B cell (primary cell): ENCODE data around the gene SAP130. TPM values are rescaled to one million over a fixed set of nuclear protein-coding genes. Genes with fewer than 3 reads are reported as not detected.

Experiments
- ATAC-seq: fragments of 200-7000 bp; cut with Tn5 transposase; one replicate; pipeline ENCODE4 v1.10.0; 2021; ENCODE audit warnings: low read depth, mild to moderate bottlenecking, moderate number of reproducible peaks, moderate library complexity
- CTCF ChIA-PET: fragments of 350-600 bp; sonication (Branson Sonifier 250); formaldehyde crosslinking; loops from one replicate; lab custom pipeline; 2021; ENCODE audit warnings: antibody characterized with exemption, inconsistent platforms; lab: Charles Lee
- POLR2A ChIA-PET: fragments of 350-600 bp; sonication (Branson Sonifier 250); formaldehyde crosslinking; loops from one replicate; lab custom pipeline; 2021; ENCODE audit warnings: antibody characterized with exemption; lab: Charles Lee
- DNase-seq: peaks from one replicate; pipeline ENCODE4 v3.0.0; 2013
- H2AFZ ChIP-seq: 2 replicates; pipeline ENCODE4 v1.6.1; 2012; ENCODE audit warnings: mild to moderate bottlenecking, low read depth, low read length; ENCODE audit not compliant: insufficient read depth, poor library complexity, severe bottlenecking
- H3K27ac ChIP-seq, 2 donors: 1 replicate in 1 of 2; 2 replicates in 1 of 2; pipeline ENCODE4 v1.5.1; 2012 to 2013; ENCODE audit warnings: low read length in 2 of 2, mild to moderate bottlenecking in 2 of 2, moderate library complexity in 1 of 2
- H3K27me3 ChIP-seq, 4 experiments: fragments of 200-600 bp in 1 of 4; sonication (generic) in 1 of 4; replicated peaks in 1 of 4; 1 replicate in 2 of 4; 2 replicates in 2 of 4; pipeline versions ENCODE4 v1.6.1 to v1.7.0; 2013 to 2016; ENCODE audit warnings: low read length in 3 of 4, mild to moderate bottlenecking in 2 of 4, mixed read lengths in 1 of 4, moderate library complexity in 1 of 4; ENCODE audit not compliant: insufficient read depth in 4 of 4, control insufficient read depth in 3 of 4; ENCODE audit errors: control extremely low read depth in 1 of 4
- H3K36me3 ChIP-seq, 2 experiments: replicated peaks in 1 of 2; 1 replicate in 1 of 2; 2 replicates in 1 of 2; pipeline versions ENCODE4 v1.6.1 to v1.7.1; 2013; ENCODE audit warnings: low read length in 1 of 2; ENCODE audit not compliant: insufficient read depth in 2 of 2, control insufficient read depth in 1 of 2; ENCODE audit errors: control extremely low read depth in 1 of 2, extremely low read depth in 1 of 2
- H3K4me1 ChIP-seq, 2 donors: fragments of 200-600 bp in 1 of 2; sonication (generic) in 1 of 2; 1 replicate in 1 of 2; 2 replicates in 1 of 2; pipeline versions ENCODE4 v1.5.1 to v1.6.1; 2013 to 2017; ENCODE audit warnings: low read length in 2 of 2; ENCODE audit not compliant: control insufficient read depth in 2 of 2, insufficient read depth in 2 of 2
- H3K4me2 ChIP-seq: replicated peaks from 2 replicates; pipeline ENCODE3; 2012; ENCODE audit warnings: mild to moderate bottlenecking, low read depth, low read length; ENCODE audit not compliant: poor library complexity, severe bottlenecking
- H3K4me3 ChIP-seq, 5 experiments: fragments of 200-600 bp in 1 of 5; sonication (generic) in 1 of 5; 1 replicate in 3 of 5; 2 replicates in 2 of 5; pipeline versions ENCODE4 v1.5.1 to v1.7.0; 2011 to 2016; ENCODE audit warnings: low read length in 4 of 5, mild to moderate bottlenecking in 4 of 5, low read depth in 2 of 5, control low read depth in 1 of 5, moderate library complexity in 1 of 5; ENCODE audit not compliant: insufficient read depth in 1 of 5; ENCODE audit errors: control extremely low read depth in 1 of 5, extremely low read depth in 1 of 5
- H3K79me2 ChIP-seq: fragments of 200-600 bp; sonication (generic); one replicate; pipeline ENCODE4 v1.6.0; 2016; ENCODE audit warnings: low read length; ENCODE audit not compliant: control insufficient read depth, insufficient read depth
- H3K9ac ChIP-seq: fragments of 200-600 bp; sonication (generic); 2 replicates; pipeline ENCODE4 v1.6.1; 2017; ENCODE audit warnings: mild to moderate bottlenecking, low read length, moderate library complexity
- H3K9me3 ChIP-seq, 3 donors: one replicate each; pipeline versions ENCODE4 v1.6.1 to v1.7.1; 2013; ENCODE audit warnings: low read length in 2 of 3; ENCODE audit not compliant: control insufficient read depth in 2 of 3, insufficient read depth in 1 of 3; ENCODE audit errors: control extremely low read depth in 1 of 3
- H4K20me1 ChIP-seq: 2 replicates; pipeline ENCODE4 v1.6.0; 2012; ENCODE audit warnings: mild to moderate bottlenecking, low read length; ENCODE audit not compliant: insufficient read depth, control insufficient read depth, poor library complexity, severe bottlenecking
- H3K27ac Mint-ChIP-seq: one replicate; pipeline ENCODE4 v1.8.0; 2021; ENCODE audit warnings: mixed read lengths
- H3K27me3 Mint-ChIP-seq: one replicate; pipeline ENCODE4 v1.8.0; 2021; ENCODE audit warnings: mixed read lengths
- H3K4me1 Mint-ChIP-seq: one replicate; pipeline ENCODE4 v1.8.0; 2021; ENCODE audit warnings: mixed read lengths
- H3K4me3 Mint-ChIP-seq: one replicate; pipeline ENCODE4 v1.8.0; 2021; ENCODE audit warnings: mixed read lengths
- H3K9me3 Mint-ChIP-seq: one replicate; pipeline ENCODE4 v1.8.0; 2022; ENCODE audit warnings: mixed read lengths; ENCODE audit not compliant: insufficient read depth
- EZH2 ChIP-seq: IDR thresholded peaks from 2 replicates; pipeline ENCODE4 v1.6.1; 2012; ENCODE audit warnings: borderline replicate concordance, low read depth, mild to moderate bottlenecking, moderate library complexity, low read length; ENCODE audit not compliant: insufficient read depth, poor library complexity, severe bottlenecking
- WGBS: methylation state at CpG from one replicate; pipeline ENCODE4 v1.1.5; 2013; ENCODE audit warnings: missing lambda C conversion rate; ENCODE audit not compliant: insufficient coverage; 5-methylcytosine and 5-hydroxymethylcytosine counted together
- intact Hi-C: fragments of 100-400 bp; cut with micrococcal nuclease; formaldehyde crosslinking; loops from one replicate; pipeline ENCODE4 v1.10.0; 2022
- polyA plus RNA-seq: library from polyadenylated mRNA; depleted of rRNA; stranded (reverse); fragments of >200 nt; gene quantifications from 2 replicates; pipeline ENCODE4 v1.2.3, GENCODE V29; 2012
- total RNA-seq, 2 donors: library from RNA; stranded (reverse); fragments of 120-200 nt in 1 of 2; gene quantifications; 1 replicate in 1 of 2; 2 replicates in 1 of 2; pipeline versions ENCODE4 v1.2.3 to v1.2.4, GENCODE V29; 2013 to 2022
- TF ChIP-seq, protein P1 (sequence below): fragments of 200-600 bp; IDR thresholded peaks from one replicate; pipeline ENCODE4 v1.8.0; 2022; ENCODE audit warnings: antibody characterized with exemption, mild to moderate bottlenecking

SAP130 gene
- total and polyA plus RNA-seq, 2 donors (not counting 1 experiment from before 2014, with no cell fraction given): 13.4 to 40.1 TPM

DNA sequence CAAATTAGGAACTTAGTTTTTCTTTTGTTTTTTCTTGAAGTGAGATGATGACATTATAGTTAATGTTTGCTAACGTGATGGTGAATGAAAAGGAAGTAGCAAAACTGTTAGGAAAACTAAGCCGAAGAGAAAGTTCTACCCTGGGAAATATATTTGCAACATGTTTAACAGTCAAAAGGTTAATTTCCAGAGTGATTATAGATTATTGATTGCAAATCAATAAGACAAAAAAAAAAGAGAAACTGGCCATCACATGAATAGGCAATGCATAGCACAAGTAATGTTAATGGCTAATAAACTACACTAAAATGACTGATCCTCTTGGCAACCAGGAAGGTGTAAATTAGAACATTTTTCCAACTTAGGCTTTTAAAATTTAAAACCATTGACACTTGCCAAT, 116.1 kb downstream of the SAP130 start:
- Histone ChIP-seq H3K79me2 (no peaks in the 10 kb centered on the region), H3K9ac (no peak overlapping the region), H3K27me3 (no peaks in the 10 kb centered on the region), H3K27ac (no peak overlapping the region), H3K4me1 (no peaks in the 10 kb centered on the region), H3K4me2 (no peak overlapping the region), H3K36me3 (no peaks in the 10 kb centered on the region), H4K20me1 (no peaks in the 10 kb centered on the region), H3K9me3 (peaks cover 0 to 1% (median 0%) of the 10 kb centered on the region in 3 donors), H3K4me3 (no peak overlapping the region), H2AFZ (no peak overlapping the region)
- Mint-ChIP-seq H3K4me3 (no peak overlapping the region), H3K27me3 (no peaks in the 10 kb centered on the region), H3K27ac (no peak overlapping the region), H3K4me1 (no peaks in the 10 kb centered on the region), H3K9me3 (no peaks in the 10 kb centered on the region)
- ChIA-PET CTCF (no interaction called here), POLR2A (no interaction called here)
- DNase-seq: no peak
- WGBS: no CpG with 5 or more reads among the region's 2 CpGs
- TF ChIP-seq EZH2: no peak
- TF ChIP-seq, protein P1, sequence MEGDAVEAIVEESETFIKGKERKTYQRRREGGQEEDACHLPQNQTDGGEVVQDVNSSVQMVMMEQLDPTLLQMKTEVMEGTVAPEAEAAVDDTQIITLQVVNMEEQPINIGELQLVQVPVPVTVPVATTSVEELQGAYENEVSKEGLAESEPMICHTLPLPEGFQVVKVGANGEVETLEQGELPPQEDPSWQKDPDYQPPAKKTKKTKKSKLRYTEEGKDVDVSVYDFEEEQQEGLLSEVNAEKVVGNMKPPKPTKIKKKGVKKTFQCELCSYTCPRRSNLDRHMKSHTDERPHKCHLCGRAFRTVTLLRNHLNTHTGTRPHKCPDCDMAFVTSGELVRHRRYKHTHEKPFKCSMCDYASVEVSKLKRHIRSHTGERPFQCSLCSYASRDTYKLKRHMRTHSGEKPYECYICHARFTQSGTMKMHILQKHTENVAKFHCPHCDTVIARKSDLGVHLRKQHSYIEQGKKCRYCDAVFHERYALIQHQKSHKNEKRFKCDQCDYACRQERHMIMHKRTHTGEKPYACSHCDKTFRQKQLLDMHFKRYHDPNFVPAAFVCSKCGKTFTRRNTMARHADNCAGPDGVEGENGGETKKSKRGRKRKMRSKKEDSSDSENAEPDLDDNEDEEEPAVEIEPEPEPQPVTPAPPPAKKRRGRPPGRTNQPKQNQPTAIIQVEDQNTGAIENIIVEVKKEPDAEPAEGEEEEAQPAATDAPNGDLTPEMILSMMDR: no peak
- no peak for ATAC-seq
- intact Hi-C loops: no loop called here

DNA sequence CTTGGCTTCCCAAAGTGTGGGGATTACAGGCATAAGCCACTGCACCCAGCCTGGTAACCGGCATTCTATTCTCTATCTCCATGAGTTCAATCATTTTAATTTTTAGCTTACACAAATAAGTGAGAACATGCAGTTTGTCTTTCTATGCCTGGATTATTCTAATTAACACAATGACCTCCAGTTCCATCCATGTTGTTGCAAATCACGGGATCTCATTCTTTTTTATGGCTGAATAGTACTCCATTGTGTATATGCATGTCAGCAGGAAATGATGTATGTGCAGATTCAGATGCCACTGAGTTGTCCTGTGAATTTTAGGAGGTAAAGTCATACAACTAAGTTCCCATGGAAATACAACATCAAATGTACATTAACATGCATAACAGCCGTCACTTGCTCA, 117.4 kb downstream of the SAP130 start:
- Mint-ChIP-seq H3K27ac (no peak overlapping the region), H3K4me1 (peaks cover under 1% of the 10 kb centered on the region), H3K4me3 (no peak overlapping the region), H3K9me3 (no peaks in the 10 kb centered on the region), H3K27me3 (no peaks in the 10 kb centered on the region)
- Histone ChIP-seq H3K4me2 (no peak overlapping the region), H3K79me2 (no peaks in the 10 kb centered on the region), H4K20me1 (no peaks in the 10 kb centered on the region), H3K9ac (no peak overlapping the region), H3K36me3 (no peaks in the 10 kb centered on the region), H3K27me3 (no peaks in the 10 kb centered on the region), H2AFZ (no peak overlapping the region), H3K27ac (no peak overlapping the region), H3K4me3 (no peak overlapping the region), H3K9me3 (peaks cover 0 to 1% (median 0%) of the 10 kb centered on the region in 3 donors), H3K4me1 (no peaks in the 10 kb centered on the region)
- POLR2A ChIA-PET: no interaction called here
- TF ChIP-seq EZH2: no peak
- TF ChIP-seq, protein P1: no peak
- WGBS: 91% methylated on average over 1 of the region's 3 CpGs
- ATAC-seq (no peak), DNase-seq (no peak)
- intact Hi-C loops: no loop called here
- CTCF ChIA-PET: no interaction called here
